AG04450 (cell line): ENCODE measurements around the gene KRT33A. TPM values are rescaled to one million over a fixed set of nuclear protein-coding genes. Genes with fewer than 3 reads are reported as not detected.

Source experiments
- CTCF ChIA-PET: fragments of 300-600, 350-600 bp; formaldehyde crosslinking; extraction: SDS; loops from one replicate; lab custom pipeline; 2022; ENCODE audit warnings: antibody characterized with exemption, inconsistent platforms; lab: Charles Lee
- POLR2A ChIA-PET: fragments of 350-600 bp; formaldehyde crosslinking; extraction: SDS; loops from one replicate; lab custom pipeline; 2021; ENCODE audit warnings: antibody characterized with exemption, inconsistent platforms; lab: Yijun Ruan, JAX
- DNase-seq: peaks from one replicate; pipeline ENCODE4 v3.0.0-alpha.2; 2011; ENCODE audit warnings: low read depth, low spot score
- H3K27ac ChIP-seq: one replicate; pipeline ENCODE4 v1.5.1; 2012; ENCODE audit warnings: low read depth, low read length, control low read depth
- H3K27me3 ChIP-seq: one replicate; pipeline ENCODE4 v1.6.0; 2012; ENCODE audit warnings: low read length; ENCODE audit not compliant: control insufficient read depth, insufficient read depth
- H3K4me3 ChIP-seq: 2 replicates; pipeline ENCODE4 v1.5.1; 2011; ENCODE audit warnings: mild to moderate bottlenecking, low read depth, low read length, control low read depth
- H3K9me3 ChIP-seq: 2 replicates; pipeline ENCODE4 v1.5.1; 2012; ENCODE audit warnings: low read length; ENCODE audit not compliant: control insufficient read depth, insufficient read depth
- polyA plus RNA-seq: library from polyadenylated mRNA; depleted of rRNA; stranded (reverse); fragments of >200 nt; gene quantifications from 2 replicates; pipeline ENCODE4 v1.2.3, GENCODE V29; 2011
- TF ChIP-seq, protein P1 (sequence below): IDR thresholded peaks from 2 replicates; pipeline ENCODE4 v1.5.1; 2011; ENCODE audit warnings: low read depth, low read length, control low read depth, inconsistent platforms

The KRT33A gene
- polyA plus RNA-seq, 1 experiment, result not detected

DNA sequence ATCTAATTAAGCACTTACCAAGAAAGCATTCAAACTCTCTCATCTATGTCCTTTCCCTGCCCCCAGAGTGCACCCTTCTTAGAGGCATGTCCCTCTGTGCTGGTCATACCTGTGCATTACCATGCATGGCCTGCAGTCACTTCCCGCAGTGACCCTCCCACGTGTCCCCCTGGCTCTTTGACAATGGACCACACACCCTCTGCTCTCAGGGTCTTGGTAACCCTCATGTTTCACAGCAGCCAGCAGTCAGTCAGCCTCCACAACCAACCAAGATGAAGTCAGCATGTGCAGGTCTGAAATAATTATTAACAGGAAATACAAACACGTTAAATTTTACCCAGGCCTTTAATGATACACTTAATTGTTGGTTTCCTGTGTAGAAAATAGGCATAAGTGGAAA, 10.1 kb downstream of the KRT33A start:
- POLR2A ChIA-PET, result no interaction called here
- CTCF ChIA-PET, result interaction anchor here (1.0 to 1.7 kb wide), 2 partner anchors 11 to 479 kb away, joined by 3 to 4 read pairs; no protein-coding TSS in a partner anchor
- no peak for DNase-seq
- Histone ChIP-seq H3K27me3 (no peaks in the 10 kb centered on the region), H3K4me3 (no peak overlapping the region), H3K27ac (no peak overlapping the region), H3K9me3 (peaks cover 19% of the 10 kb centered on the region)
- TF ChIP-seq, protein P1, sequence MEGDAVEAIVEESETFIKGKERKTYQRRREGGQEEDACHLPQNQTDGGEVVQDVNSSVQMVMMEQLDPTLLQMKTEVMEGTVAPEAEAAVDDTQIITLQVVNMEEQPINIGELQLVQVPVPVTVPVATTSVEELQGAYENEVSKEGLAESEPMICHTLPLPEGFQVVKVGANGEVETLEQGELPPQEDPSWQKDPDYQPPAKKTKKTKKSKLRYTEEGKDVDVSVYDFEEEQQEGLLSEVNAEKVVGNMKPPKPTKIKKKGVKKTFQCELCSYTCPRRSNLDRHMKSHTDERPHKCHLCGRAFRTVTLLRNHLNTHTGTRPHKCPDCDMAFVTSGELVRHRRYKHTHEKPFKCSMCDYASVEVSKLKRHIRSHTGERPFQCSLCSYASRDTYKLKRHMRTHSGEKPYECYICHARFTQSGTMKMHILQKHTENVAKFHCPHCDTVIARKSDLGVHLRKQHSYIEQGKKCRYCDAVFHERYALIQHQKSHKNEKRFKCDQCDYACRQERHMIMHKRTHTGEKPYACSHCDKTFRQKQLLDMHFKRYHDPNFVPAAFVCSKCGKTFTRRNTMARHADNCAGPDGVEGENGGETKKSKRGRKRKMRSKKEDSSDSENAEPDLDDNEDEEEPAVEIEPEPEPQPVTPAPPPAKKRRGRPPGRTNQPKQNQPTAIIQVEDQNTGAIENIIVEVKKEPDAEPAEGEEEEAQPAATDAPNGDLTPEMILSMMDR, result no peak

DNA sequence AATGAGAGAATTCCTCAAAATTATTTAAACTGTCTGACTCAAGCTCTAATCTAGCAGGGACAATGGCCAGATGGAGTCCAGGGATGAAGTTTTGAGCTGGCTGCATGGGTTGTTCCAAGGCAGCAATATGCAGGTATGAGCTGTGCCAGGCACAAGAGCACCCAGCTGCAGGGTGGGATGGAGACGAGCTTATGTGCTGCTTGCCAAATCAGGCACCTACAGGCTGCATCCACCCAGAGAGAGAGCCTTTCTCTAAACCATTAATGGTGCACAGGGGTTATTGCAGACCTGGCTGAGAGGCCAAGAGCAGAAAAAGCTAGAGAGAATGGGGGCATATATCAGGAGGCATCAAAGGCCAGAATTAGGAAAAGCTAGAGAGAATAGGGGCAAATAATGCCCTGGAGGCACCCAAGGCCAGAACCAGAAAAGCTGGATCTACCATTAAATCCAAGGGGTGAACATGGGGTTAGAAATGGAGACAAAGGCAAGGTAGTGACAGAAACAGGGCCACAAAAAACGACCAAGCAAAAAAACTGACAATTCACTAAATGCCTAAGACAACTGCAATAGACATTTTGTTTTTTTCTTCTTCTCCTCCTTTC, 11.0 kb downstream of the KRT33A start:
- CTCF ChIA-PET, result interaction anchor here (0.9 to 1.7 kb wide), 4 partner anchors 10 to 479 kb away, joined by 3 to 9 read pairs (median 4); no protein-coding TSS in a partner anchor
- no peak overlapping the region for H3K27ac ChIP-seq
- no peaks in the 10 kb centered on the region for H3K27me3 ChIP-seq
- H3K4me3 ChIP-seq, result no peak overlapping the region
- peaks cover 19% of the 10 kb centered on the region for H3K9me3 ChIP-seq
- POLR2A ChIA-PET, result no interaction called here
- DNase-seq, result no peak
- TF ChIP-seq, protein P1, result no peak

GRCh38 chr17:41338961-41339485, 11.6 kb downstream of the KRT33A start:
- no peak for DNase-seq
- no peak overlapping the region for H3K27ac ChIP-seq
- CTCF ChIA-PET, result interaction anchor here (1.5 to 1.7 kb wide), 2 partner anchors 9 to 17 kb away, joined by 4 to 9 read pairs; no protein-coding TSS in a partner anchor
- H3K27me3 ChIP-seq, result no peaks in the 10 kb centered on the region
- POLR2A ChIA-PET, result no interaction called here
- TF ChIP-seq, protein P1, result no peak
- peaks cover 19% of the 10 kb centered on the region for H3K9me3 ChIP-seq
- no peak overlapping the region for H3K4me3 ChIP-seq

GRCh38 chr17:41335747-41336146, 14.9 kb downstream of the KRT33A start:
- H3K4me3 ChIP-seq, result no peak overlapping the region
- no peak for DNase-seq
- no peaks in the 10 kb centered on the region for H3K27me3 ChIP-seq
- no peak overlapping the region for H3K27ac ChIP-seq
- TF ChIP-seq, protein P1, result no peak
- POLR2A ChIA-PET, result no interaction called here
- CTCF ChIA-PET, result no interaction called here
- H3K9me3 ChIP-seq, result no peaks in the 10 kb centered on the region; the same call in 1 of the 2 replicates
